ENCODE measurements around the gene CARTPT. TPM values are rescaled to one million over a fixed set of nuclear protein-coding genes. Genes with fewer than 3 reads are reported as not detected.

Gene CARTPT
- total RNA-seq, 4 donors from 2014 or later: not detected

DNA sequence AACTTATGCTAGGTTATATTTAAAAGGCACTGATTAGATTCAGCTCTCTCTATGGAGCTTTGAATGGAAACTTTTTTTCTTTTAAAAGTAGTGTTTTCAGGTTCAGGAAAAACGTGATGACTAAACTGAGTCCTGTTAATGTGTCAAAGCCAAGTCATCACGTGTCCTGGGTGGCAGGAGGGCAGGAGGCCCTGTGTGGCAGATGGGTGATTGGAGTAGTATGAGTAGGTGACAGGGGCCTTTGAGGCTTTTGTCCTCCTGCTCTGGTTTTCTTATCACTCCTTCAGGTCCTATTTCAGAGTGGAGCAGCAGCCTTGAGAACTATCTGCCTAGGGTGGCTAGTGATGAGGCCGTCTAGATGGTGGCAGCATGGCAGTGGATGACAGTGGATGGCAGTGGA is 17.7 kb upstream of the CARTPT start:
- ATAC-seq (ENCODE audit: low FRiP score): no peak
- TF ChIP-seq CTCF (IDR thresholded peaks at IDR 0.05): no peak
- DNase-seq (ENCODE audit: low spot score): no peak

GRCh38 chr5:71703941-71704340 is 15.1 kb upstream of the CARTPT start:
- ATAC-seq (ENCODE audit: low FRiP score): no peak
- DNase-seq (ENCODE audit: low spot score): no peak
- no peak for TF ChIP-seq CTCF (IDR thresholded peaks at IDR 0.05)

DNA sequence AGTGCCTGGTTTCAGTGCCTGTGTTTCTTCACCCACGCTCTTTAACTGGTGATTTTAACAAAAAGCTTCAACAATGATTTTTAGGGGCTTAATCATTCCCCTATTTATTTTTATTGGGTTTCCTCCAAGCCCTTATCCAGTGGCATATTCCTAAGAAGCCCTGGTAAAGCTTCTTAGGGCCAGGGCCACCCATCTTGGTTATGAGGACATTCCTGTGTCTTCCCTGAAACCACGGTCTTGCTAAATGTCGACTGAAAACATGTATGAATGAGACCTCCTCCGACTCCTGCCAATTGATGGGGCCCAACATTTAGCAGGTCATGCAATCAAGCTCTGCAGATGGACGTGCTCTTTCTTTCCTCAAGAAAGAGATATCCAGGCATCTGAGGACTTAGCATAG is 13.7 kb upstream of the CARTPT start:
- TF ChIP-seq CTCF (IDR thresholded peaks at IDR 0.05): no peak
- ATAC-seq (ENCODE audit: low FRiP score): no peak
- DNase-seq (ENCODE audit: low spot score): no peak

DNA sequence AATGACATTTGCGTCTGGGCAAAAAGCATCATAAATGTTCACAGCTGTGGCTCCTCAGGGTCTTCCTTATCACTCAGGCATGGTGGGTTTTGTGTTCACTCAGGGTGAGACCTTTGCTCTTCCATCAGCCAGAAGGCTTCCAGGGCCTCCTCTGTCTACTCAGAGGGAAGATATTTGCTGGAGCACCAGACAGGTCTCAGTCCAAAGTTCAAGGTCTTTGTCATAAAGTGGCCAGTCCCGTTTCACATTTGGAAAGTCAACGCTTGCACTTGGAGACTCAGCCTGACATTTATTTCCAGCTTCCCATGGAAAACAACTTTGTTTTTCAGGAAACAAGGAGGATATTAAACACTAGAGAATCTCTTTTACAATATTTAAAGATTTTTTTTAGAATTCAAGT is 12.2 kb upstream of the CARTPT start:
- ATAC-seq (ENCODE audit: low FRiP score): no peak
- no peak for DNase-seq (ENCODE audit: low spot score)
- TF ChIP-seq CTCF (IDR thresholded peaks at IDR 0.05): no peak

DNA sequence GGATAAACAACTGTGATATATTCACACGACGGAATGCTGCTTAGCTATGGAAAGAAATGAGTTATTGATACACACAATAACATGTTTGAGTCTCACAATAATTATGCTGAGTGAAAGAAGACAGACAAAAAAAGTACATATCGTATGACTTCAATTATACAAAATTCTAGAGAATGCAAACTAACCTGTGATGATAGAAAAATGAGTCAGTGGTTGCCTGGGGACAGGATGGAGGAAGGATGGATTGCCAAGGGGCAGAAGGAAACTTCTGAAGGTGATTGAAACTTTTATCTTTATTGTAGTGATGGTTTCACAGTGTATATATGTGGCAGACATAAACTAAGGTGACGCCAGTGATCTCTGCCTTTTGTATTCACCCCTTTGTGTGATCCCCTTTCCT is 7.5 kb upstream of the CARTPT start:
- TF ChIP-seq CTCF (IDR thresholded peaks at IDR 0.05): no peak
- ATAC-seq (ENCODE audit: low FRiP score): no peak

GRCh38 chr5:71714911-71715310 is 4.2 kb upstream of the CARTPT start:
- ATAC-seq (ENCODE audit: low FRiP score) (no peak), DNase-seq (ENCODE audit: low spot score) (no peak)
- TF ChIP-seq CTCF (IDR thresholded peaks at IDR 0.05): no peak

More for the DNA sequence above, 7.5 kb upstream of the CARTPT start:
- DNase-seq (ENCODE audit: low spot score): no peak

GRCh38 chr5:71727978-71728377 is 8.9 kb downstream of the CARTPT start:
- TF ChIP-seq CTCF (IDR thresholded peaks at IDR 0.05): no peak
- no peak for DNase-seq (ENCODE audit: low spot score)
- ATAC-seq (ENCODE audit: low FRiP score): no peak

All from omental fat pad (tissue), 4 donors.